Activated T-cell treated with anti-CD3 and anti-CD28 coated beads, Interleukin-2, amount 50 U/mL, for 72 hours (primary cell): Measurements from ENCODE around the gene EXOC4. TPM values are rescaled to one million over a fixed set of nuclear protein-coding genes. Genes with fewer than 3 reads are reported as not detected.
"Not testable (repeated sequence)": the region's sequence is repeated elsewhere in the genome, so short reads cannot be mapped to it uniquely, and the experiment has no call there.

Experiments
- ATAC-seq, 2 donors: fragments of 150-1000 bp; cut with Tn5 transposase; replicated peaks in 1 of 2; 2 replicates each; pipeline ENCODE4 v1.10.0; 2021; ENCODE audit warnings: moderate library complexity in 2 of 2, mild to moderate bottlenecking in 1 of 2
- DNase-seq, 2 donors: peaks; one replicate each; pipeline ENCODE4 v3.0.0; 2021 to 2022; ENCODE audit warnings: mixed read lengths in 1 of 2
- H3K27ac Mint-ChIP-seq: one replicate; pipeline ENCODE4 v1.8.0; 2022; ENCODE audit warnings: mild to moderate bottlenecking, moderate library complexity, mixed read lengths
- H3K27me3 Mint-ChIP-seq: one replicate; pipeline ENCODE4 v1.8.0; 2022; ENCODE audit warnings: low read depth, mixed read lengths
- H3K36me3 Mint-ChIP-seq, 2 donors: one replicate each; pipeline ENCODE4 v1.8.0; 2022; ENCODE audit warnings: mixed read lengths in 2 of 2, mild to moderate bottlenecking in 1 of 2; ENCODE audit not compliant: insufficient read depth in 2 of 2
- H3K4me1 Mint-ChIP-seq: one replicate; pipeline ENCODE4 v1.8.0; 2022; ENCODE audit warnings: low read depth, mixed read lengths
- H3K4me3 Mint-ChIP-seq, 2 donors: one replicate each; pipeline ENCODE4 v1.8.0; 2022; ENCODE audit warnings: mild to moderate bottlenecking in 2 of 2, mixed read lengths in 2 of 2, moderate library complexity in 2 of 2
- H3K9me3 Mint-ChIP-seq, 2 donors: one replicate each; pipeline ENCODE4 v1.8.0; 2022; ENCODE audit warnings: mixed read lengths in 2 of 2
- total RNA-seq, 2 donors: library from RNA; stranded (reverse); gene quantifications; one replicate each; pipeline ENCODE4 v1.2.3, GENCODE V29; 2022

Gene EXOC4
- total RNA-seq, 2 donors from 2014 or later = 74.1 to 76.3 TPM

GRCh38 chr7:133641436-133641835 is 388.6 kb downstream of the EXOC4 start:
- Mint-ChIP-seq H3K27ac (peak overlapping the region; percentile 24), H3K27me3 (no peaks in the 10 kb centered on the region), H3K36me3 (peaks cover 0 to 3% of the 10 kb centered on the region in 2 donors), H3K9me3 (no peaks in the 10 kb centered on the region), H3K4me3 (no peak overlapping the region), H3K4me1 (no peaks in the 10 kb centered on the region)
- DNase-seq (no peak), ATAC-seq (no peak)

DNA sequence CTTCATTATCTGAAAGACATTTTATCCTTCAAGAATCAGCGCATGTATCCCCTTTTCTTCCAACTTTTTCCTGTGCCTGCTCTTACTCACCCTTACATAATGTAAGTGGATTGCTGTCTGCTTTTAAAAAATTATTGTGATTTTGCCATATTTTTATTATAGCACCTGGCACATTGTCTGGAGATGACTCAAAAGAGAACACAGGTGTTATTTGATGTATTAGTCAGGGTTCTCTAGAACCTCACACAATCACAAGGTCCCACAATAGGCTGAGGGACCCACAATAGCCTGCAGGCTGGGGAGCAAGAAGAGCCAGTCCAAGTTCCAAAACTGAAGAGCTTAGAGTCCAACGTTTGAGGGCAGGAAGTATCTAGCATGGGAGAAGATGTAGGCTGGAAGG is 390.0 kb downstream of the EXOC4 start:
- Mint-ChIP-seq H3K27me3 (no peaks in the 10 kb centered on the region), H3K36me3 (peaks cover 0 to 3% of the 10 kb centered on the region in 2 donors), H3K4me3 (no peak overlapping the region), H3K4me1 (no peaks in the 10 kb centered on the region), H3K27ac (no peak overlapping the region), H3K9me3 (no peaks in the 10 kb centered on the region)
- ATAC-seq = no peak
- no peak for DNase-seq

DNA sequence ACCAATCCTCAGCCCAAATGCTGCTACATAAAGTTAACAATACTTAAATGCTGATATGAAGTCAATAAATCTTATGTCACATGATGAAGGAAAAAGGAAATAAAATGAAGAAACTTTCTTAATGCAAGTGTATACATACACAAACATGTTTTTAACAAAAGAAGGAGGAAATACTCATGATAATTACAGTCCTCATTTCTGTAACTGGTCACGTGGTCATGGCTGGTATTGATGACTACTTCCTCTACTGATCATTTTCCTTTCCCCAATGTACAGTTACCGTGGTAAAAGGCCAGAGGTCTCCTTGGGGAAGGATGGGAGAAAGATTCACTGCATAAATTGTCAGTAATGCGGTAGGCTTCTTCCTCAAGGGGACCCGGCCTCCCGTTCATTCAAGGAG is 390.8 kb downstream of the EXOC4 start:
- not testable (repeated sequence) for H3K27ac Mint-ChIP-seq

DNA sequence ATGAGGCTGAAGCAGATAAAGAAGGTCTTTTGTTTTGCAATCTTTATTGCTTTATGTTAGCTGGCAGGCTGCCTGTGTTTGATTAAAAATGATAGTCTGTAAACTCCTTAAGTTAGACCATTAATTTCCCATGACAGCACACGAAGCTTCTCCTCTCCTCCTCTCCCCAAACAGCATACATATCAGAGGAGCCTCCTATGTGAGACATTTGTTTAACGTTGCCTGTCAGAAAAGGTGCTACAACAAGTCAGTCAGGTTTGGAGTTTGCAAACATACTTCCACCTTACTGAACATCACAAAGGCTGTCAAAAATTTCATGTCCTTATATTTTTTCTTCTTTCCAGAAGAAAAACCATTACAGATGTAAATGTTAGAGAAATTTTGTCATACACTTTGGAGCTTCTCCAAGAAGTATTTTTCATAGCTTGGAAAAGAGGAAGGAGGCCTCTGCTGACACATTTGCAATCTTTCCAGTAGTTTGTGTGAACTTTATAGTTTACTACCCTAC is 393.1 kb downstream of the EXOC4 start:
- DNase-seq (no peak), ATAC-seq (no peak)
- no peaks in the 10 kb centered on the region for H3K9me3 Mint-ChIP-seq
- H3K36me3 Mint-ChIP-seq = peaks cover 0 to 3% of the 10 kb centered on the region in 2 donors
- H3K4me1 Mint-ChIP-seq = no peaks in the 10 kb centered on the region
- H3K27ac Mint-ChIP-seq = peak overlapping the region; percentile 9
- H3K4me3 Mint-ChIP-seq = no peak overlapping the region
- no peaks in the 10 kb centered on the region for H3K27me3 Mint-ChIP-seq

More for the DNA sequence above, 390.8 kb downstream of the EXOC4 start:
- H3K4me1 Mint-ChIP-seq, H3K9me3 Mint-ChIP-seq, H3K36me3 Mint-ChIP-seq, DNase-seq, H3K4me3 Mint-ChIP-seq, ATAC-seq, H3K27me3 Mint-ChIP-seq: not testable (repeated sequence)

- DNase-seq (no peak), ATAC-seq (no peak)
- no peaks in the 10 kb centered on the region for H3K4me1 Mint-ChIP-seq
- no peaks in the 10 kb centered on the region for H3K9me3 Mint-ChIP-seq
- H3K27me3 Mint-ChIP-seq = no peaks in the 10 kb centered on the region
- peaks cover 0 to 3% of the 10 kb centered on the region in 2 donors for H3K36me3 Mint-ChIP-seq
- peak overlapping the region; percentile 9 for H3K27ac Mint-ChIP-seq
- no peak overlapping the region for H3K4me3 Mint-ChIP-seq
Observed at GRCh38 chr7:133646472-133647315, 393.8 kb downstream of the EXOC4 start.

DNA sequence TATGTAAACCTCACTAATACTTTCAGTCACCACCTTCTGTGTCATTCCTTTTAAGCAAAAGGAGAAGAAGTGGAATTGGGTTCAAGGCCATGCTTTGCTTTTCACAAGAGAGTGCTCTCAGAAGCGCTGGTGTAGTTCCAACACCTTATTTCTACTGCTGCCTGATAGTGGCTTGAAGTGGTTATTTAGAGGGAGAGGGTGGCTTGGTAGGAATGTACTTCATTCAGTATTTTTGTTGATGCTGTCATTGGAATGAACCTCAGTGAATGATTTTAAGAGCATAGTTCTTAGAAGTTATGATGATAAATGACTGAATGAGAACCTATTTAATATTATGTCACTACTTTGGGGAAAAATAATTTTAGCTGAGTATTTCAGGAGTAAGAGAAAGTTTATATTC is 396.7 kb downstream of the EXOC4 start:
- Mint-ChIP-seq H3K27me3 (no peaks in the 10 kb centered on the region), H3K27ac (no peak overlapping the region), H3K9me3 (no peaks in the 10 kb centered on the region), H3K4me3 (no peak overlapping the region), H3K4me1 (no peaks in the 10 kb centered on the region), H3K36me3 (no peaks in the 10 kb centered on the region)
- DNase-seq (no peak), ATAC-seq (no peak)

GRCh38 chr7:133650069-133650468 is 397.2 kb downstream of the EXOC4 start:
- H3K4me1 Mint-ChIP-seq = no peaks in the 10 kb centered on the region
- H3K27me3 Mint-ChIP-seq = no peaks in the 10 kb centered on the region
- no peaks in the 10 kb centered on the region for H3K36me3 Mint-ChIP-seq
- ATAC-seq (no peak), DNase-seq (no peak)
- H3K9me3 Mint-ChIP-seq = no peaks in the 10 kb centered on the region
- no peak overlapping the region for H3K27ac Mint-ChIP-seq
- no peak overlapping the region for H3K4me3 Mint-ChIP-seq

GRCh38 chr7:133650487-133651300 is 397.8 kb downstream of the EXOC4 start:
- no peaks in the 10 kb centered on the region for H3K36me3 Mint-ChIP-seq
- DNase-seq (no peak), ATAC-seq (no peak)
- no peak overlapping the region for H3K4me3 Mint-ChIP-seq
- no peaks in the 10 kb centered on the region for H3K4me1 Mint-ChIP-seq
- H3K27ac Mint-ChIP-seq = no peak overlapping the region
- H3K9me3 Mint-ChIP-seq = no peaks in the 10 kb centered on the region
- H3K27me3 Mint-ChIP-seq = no peaks in the 10 kb centered on the region

GRCh38 chr7:133652547-133652946 is 399.7 kb downstream of the EXOC4 start:
- no peak for ATAC-seq
- H3K27me3 Mint-ChIP-seq = no peaks in the 10 kb centered on the region
- no peak for DNase-seq
- no peak overlapping the region for H3K4me3 Mint-ChIP-seq
- H3K4me1 Mint-ChIP-seq = no peaks in the 10 kb centered on the region
- H3K36me3 Mint-ChIP-seq = no peaks in the 10 kb centered on the region
- H3K9me3 Mint-ChIP-seq = no peaks in the 10 kb centered on the region
- H3K27ac Mint-ChIP-seq = no peak overlapping the region

GRCh38 chr7:133654547-133654946 is 401.7 kb downstream of the EXOC4 start:
- Mint-ChIP-seq H3K27me3 (no peaks in the 10 kb centered on the region), H3K4me1 (no peaks in the 10 kb centered on the region), H3K36me3 (no peaks in the 10 kb centered on the region), H3K4me3 (no peak overlapping the region), H3K9me3 (no peaks in the 10 kb centered on the region), H3K27ac (no peak overlapping the region)
- ATAC-seq (no peak), DNase-seq (no peak)

DNA sequence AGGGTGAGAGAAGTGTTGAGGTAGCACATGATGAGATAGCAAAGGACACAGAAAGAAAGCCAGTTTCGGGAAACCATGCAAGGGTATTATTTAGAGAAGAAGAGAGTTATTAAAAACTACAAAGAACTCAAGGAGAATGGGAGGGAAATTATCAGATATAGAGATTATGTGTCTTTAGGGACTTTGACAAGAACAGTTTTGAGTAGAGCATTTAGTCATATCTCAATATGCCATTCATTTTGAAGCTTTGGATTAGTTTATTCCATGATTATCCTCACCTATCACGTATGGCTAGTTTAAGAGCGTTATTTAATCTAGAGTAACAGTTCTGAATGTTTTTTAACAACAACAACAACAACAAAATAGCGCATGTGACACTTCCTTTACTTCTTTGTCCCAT is 409.4 kb downstream of the EXOC4 start:
- Mint-ChIP-seq H3K9me3 (no peaks in the 10 kb centered on the region), H3K27me3 (no peaks in the 10 kb centered on the region), H3K4me3 (no peak overlapping the region), H3K36me3 (peaks cover 1 to 2% of the 10 kb centered on the region in 2 donors), H3K4me1 (no peaks in the 10 kb centered on the region), H3K27ac (peak overlapping the region; percentile 14)
- DNase-seq (no peak), ATAC-seq (no peak)

DNA sequence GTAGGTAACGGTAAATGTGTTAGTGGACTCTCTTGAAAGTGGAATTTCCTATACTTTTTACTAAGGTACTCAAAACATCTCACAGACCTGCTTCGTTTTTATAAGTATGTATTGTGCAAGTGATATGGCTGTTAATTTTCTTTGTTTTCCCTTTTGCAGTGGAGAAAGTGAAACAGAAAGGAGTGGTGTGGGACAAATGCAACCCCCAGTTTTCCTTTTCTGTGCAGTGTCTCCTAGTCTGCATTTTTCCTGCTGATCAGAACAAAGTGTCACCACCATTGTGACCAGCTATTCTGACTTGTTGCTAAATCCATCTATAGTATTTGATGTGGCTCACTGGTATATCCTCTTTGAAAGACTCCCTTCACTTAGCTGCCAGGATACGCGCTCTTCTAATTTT is 410.0 kb downstream of the EXOC4 start:
- no peak for DNase-seq
- no peaks in the 10 kb centered on the region for H3K9me3 Mint-ChIP-seq
- peaks cover 1 to 2% of the 10 kb centered on the region in 2 donors for H3K36me3 Mint-ChIP-seq
- no peak for ATAC-seq
- H3K27ac Mint-ChIP-seq = peak overlapping the region; percentile 10
- H3K4me3 Mint-ChIP-seq = no peak overlapping the region
- H3K27me3 Mint-ChIP-seq = no peaks in the 10 kb centered on the region
- H3K4me1 Mint-ChIP-seq = no peaks in the 10 kb centered on the region

DNA sequence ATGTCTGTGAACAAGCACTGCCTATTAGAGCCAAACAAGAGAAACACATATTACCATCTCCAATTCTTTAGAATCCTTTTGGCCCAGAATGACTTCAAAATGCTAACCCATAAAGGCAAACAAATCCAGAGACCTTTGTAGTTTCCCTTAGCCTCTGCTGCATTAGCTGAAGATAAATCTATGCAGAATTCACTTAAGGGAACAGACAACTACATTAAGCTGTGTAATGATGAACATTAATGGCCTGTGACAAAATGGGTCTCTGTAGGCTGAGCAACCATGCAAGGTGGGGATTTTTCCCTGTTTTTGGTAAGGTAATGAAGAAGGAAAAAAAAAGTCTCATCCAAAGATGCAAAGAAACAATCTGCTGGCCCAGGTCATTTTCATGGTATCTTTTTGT is 411.6 kb downstream of the EXOC4 start:
- no peak overlapping the region for H3K27ac Mint-ChIP-seq
- DNase-seq (no peak), ATAC-seq (no peak)
- H3K9me3 Mint-ChIP-seq = no peaks in the 10 kb centered on the region
- no peaks in the 10 kb centered on the region for H3K4me1 Mint-ChIP-seq
- H3K27me3 Mint-ChIP-seq = no peaks in the 10 kb centered on the region
- H3K4me3 Mint-ChIP-seq = no peak overlapping the region
- H3K36me3 Mint-ChIP-seq = peaks cover 1 to 2% of the 10 kb centered on the region in 2 donors
